GM18861 (cell line): ENCODE results near the gene MAGEF1.

Experiments used
- ATAC-seq: cut with Tn5 transposase; IDR thresholded peaks from one replicate; pipeline ENCODE4 v1.9.1; 2021; ENCODE audit not compliant: unreplicated experiment

Gene MAGEF1

DNA sequence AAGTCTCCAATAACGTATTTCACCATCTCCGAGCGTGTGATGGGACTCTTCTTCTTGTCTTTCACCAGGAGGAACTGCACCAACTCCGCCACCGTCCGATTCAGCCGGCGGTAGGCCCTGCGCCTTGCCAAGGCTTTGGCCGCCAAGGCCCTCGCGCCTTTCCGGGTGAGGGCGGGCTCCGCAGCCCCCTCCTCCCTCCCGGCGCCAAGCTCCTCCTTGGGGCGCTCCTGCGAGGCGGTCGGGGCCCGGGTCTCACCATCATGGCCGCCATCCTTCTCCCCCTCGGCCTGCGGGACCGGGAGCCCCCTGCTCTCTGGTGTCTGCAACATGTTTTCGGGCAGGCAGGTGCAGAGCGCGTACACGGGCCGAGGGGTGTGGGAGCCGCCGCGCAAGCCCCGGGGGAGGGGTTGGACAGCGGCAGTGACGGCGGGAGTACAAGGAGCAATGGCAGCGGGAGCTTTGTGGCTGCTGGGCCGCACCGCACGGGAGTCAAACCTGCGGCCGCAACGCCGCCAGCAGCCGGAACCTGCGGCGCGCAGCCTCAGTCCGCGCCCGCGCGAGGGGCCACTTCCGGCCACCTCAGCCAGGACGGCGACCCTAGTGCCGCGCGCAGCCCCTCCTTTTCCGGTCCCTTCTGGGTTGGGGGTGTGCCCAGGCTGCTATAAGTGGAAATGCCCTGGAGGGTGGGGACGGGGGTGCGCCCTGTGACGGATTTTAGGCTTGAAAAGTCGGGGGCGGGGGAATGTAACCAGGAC, at the start of gene MAGEF1:
TSS of gene MAGEF1 (minus strand) at position 572 of the 755 bp plus-strand sequence. CDS start at position 329, 243 bp downstream.
- peak; percentile 80 for ATAC-seq

DNA sequence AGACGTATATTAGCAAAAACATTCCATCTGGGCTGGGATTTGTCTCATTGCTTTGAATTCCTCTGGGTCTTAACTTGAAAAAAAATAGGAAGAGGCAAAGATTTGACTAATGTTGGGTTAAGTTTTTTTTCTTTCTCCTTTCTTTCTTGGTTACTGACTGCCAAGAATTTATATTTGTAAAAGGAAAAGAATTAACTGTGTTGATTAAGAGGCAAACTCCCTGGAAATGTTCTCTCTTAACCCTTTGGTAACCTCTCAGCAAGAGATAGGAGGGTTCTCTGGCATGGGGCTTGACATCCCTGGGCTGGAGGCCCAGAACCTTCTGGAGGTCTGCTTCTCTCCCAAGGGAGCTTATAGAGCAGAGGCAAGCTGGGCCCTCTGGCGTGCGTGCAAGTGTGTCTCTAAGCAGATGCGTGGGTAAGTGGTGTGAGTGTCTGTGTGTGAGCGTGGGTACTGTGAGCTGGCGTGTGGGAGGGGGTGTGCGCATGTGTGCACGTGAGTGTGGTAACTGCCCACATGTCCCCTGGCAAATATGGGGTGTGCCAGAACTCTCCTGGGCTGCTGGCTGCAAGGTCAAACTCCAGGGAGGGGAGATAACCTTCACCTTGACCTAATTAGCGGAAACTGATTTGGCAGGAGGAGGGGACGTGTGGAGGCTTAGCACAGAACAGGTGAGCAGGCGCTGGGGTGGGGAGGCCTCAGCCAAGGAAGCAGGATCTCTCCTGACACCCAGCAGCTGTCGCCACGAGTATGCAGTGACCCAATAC, 49.4 kb upstream of the MAGEF1 start:
- ATAC-seq = no peak

DNA sequence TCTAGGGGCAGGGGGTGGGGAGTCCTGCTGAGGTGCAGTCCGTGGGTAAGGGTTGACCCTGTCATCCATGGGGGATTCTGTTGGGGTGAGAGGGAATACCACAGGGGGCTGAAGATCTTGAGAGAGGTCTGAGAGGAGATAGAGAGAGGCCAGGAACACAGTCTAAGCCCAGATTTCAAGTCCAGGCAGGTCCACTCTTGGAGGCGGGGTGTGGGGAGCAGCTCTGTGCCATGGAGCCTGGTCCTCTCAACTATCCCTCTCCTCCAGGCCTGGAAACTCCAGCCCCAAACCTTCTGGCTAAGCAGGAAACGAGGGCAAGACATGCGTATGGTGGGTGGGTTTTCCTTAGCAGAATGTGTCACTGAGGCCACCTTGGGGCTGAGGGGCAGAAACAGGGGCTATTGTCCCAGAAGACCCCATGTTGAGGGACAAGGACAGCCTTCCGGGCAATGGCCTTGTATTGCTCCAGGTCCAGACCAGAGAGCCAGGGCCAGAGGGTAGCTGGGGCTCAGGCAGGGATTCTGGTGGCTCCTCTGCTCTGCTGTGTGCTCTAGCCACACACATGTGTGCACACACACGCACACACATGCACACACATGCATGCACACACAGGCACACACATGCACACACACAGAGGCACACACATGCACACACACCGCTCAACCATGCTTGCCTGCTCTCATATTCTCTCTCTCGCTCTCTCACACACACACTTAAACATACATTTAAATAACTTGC, 48.6 kb upstream of the MAGEF1 start:
- no peak for ATAC-seq

- no peak for ATAC-seq
These were observed 47.9 kb upstream of the MAGEF1 start for GRCh38 chr3:184759666-184760200.

DNA sequence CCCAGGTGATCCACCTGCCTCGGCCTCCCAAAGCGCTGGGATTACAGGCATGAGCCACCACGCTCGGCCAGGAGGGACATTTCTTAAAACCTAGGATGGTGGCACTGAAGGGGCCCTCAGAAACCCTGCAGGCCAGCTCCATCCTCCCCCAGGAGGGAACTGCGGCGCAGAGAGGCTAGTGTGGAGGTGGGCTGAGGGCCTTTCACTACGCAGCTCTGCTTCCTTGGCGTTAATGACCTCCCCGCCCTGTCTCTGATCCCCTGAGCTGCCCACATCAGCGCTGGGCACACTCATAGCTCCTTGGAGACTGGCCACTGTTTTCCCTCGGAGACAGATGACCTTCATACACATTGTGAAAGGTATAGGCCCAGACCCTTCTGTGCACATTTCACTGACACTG, 46.2 kb upstream of the MAGEF1 start:
- no peak for ATAC-seq

DNA sequence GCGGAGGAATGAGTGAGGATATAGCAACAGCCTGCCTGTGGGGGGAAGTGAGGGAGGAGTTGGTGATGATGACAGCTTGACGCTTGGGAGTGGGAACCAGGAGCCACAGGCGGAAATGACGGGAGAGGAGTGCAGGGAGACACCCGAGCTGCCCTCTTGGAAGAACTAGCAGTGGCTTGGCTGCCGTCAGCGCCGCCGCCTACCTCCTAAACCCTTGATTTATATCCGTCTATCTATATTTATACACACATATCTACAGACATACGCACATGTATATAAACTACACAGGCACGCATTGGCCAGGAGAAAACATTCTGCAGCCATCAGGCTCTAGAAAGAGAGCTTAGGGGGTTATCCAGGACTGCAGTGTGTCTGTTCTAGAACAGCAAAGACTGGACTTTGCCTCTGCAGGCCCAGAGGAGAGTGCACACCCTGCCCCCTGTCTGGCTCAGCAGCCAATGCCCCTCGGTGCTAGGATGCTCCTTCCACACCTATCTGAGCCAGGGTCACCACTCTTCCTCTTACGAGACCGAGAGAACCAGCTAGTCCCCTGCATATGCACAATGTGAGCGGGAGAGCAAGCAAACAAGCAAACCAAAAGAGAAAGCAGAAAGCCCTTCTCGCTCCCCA, 45.3 kb upstream of the MAGEF1 start:
- no peak for ATAC-seq

- no peak for ATAC-seq
These were observed 44.5 kb upstream of the MAGEF1 start for GRCh38 chr3:184756151-184757021.

- no peak for ATAC-seq
These were observed 43.5 kb upstream of the MAGEF1 start for GRCh38 chr3:184755315-184755731.

- ATAC-seq = no peak
These were observed 40.5 kb upstream of the MAGEF1 start for GRCh38 chr3:184752361-184752760.

- ATAC-seq = no peak
These were observed 39.6 kb upstream of the MAGEF1 start for GRCh38 chr3:184751204-184752040.

DNA sequence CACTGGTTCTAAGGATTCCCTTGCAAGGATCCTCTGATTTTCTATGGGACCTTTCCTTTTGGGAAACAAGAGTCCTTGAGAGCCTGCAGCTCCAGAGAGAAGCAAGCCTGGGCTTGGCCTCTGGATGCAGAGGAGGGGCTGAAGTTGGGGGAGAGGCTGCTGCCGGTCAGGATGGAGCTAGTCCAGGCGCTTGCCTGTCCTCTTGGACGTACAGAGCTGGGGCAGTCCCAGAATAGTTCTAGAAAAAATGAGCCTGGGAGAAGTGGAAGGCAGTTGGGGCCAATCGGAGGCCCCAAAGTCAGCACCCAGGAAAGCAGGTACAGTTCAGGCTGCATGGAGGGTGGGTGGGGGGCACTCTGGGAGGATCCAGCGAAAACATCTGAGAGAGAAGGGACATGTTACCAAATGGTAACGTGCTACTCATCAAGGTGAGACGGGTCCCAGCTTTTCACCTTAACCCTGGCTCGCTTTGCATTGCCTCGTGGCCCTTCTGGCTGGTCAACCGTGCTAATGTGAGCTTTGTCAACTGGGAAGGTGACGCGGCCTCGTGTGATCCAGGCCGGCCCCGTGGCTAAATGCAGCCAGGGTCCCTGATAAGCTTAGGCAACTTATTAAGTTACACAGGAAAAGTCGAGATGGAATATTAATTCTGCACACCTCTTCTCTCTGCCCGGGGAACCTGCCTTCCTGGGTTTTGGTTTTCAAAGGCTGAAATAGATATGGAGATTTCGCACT, 38.7 kb upstream of the MAGEF1 start:
- ATAC-seq = no peak

DNA sequence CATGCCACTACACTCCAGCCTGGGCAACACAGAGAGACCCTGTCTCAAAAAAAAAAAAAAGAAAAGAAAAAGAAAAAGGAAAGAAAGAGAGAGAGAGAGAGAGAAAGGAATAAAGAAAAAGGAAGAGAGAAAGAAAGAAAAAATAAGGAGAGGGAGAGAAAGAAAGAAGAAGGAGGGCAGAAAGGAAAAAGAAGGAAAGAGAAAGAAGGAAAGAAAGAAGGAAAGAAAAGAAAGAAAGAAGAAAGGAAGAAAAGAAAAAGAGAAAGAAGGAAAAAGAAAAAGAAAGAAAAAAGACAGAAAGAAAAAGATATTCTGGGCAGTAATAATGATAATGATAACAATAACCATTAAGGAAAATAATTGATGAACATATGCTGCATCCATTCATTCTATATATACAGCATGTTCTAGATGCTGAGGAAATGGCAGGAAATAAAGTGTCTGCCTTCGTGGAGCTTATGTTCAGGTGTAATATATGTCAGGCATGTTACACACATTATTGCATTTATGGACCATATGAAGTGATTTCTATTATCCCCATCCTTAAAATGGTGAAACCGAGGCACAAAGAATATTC, 37.4 kb upstream of the MAGEF1 start:
- no peak for ATAC-seq

GRCh38 chr3:184748219-184749135, 36.6 kb upstream of the MAGEF1 start:
- ATAC-seq = no peak

DNA sequence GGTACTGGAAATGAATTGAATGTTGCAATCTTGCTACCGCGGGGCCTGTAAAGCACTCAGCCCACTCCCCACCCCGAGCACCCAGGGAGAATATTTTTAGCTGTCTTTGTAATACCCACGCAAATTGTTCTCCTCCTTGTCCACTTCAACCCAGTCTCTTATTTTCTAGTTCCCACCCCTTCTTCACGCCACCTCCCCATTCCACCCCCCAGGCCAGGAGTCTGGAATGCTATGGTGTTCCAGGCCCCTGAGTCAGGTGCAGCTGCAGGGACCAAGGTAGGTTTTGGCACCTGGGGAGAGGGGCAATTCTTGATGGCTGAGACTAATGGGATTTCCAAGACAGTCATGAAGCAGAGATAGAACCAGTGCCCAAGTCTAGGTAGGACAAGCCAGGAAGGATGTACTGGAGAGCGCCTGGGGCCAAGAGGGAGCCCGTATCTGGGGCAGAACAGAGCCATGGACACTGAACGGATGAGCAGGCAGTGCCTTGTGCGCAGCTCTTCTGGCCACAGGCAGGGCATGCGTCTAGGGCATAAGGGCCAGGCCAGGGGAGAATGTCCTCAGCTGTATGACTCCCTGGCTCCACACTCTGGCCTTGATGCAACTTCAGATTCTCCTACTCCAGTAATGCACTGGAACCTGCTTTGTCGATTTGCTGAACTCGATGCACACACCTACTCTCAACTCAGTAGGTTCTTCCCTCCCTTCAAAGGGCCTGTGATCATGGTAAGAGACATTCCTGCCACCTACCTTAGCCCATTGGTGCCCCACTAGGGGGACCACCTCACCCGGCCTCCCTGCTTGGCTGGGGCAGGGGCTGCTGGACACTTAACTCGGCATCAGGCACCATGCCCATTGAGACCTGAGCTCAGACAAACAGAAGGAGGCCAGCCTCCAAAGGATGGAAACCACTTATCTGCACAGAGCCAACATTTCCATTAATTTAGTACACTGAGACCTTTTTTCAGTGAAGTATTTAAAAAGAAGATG, 34.6 kb upstream of the MAGEF1 start:
- ATAC-seq = no peak

DNA sequence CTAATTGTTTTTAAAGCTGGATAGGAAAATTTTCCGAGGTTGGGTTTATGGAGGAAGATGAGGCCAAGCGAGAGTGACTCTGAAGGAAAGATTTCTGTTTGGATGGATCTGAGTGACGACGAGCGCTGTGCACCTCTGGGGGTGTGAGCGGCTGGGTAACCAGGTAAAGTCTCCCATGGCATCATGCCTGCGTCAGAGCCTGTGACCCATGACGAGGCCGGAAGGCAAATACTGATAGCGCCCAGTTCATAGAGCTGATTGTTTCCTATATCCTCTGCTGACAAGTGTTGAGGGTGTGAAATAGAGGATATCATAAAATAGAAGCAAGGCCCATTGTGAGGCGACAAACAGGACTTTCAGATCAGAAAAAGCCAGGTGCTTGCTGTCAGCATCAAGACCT, 33.7 kb upstream of the MAGEF1 start:
- no peak for ATAC-seq

- no peak for ATAC-seq
These were observed 31.4 kb upstream of the MAGEF1 start for GRCh38 chr3:184743248-184743647.
